Measurements from ENCODE around the gene GSTO1. TPM values are rescaled to one million over a fixed set of nuclear protein-coding genes. Genes with fewer than 3 reads are reported as not detected.

Gene GSTO1
- total RNA-seq, 1 donor from 2014 or later, result 195 TPM

DNA sequence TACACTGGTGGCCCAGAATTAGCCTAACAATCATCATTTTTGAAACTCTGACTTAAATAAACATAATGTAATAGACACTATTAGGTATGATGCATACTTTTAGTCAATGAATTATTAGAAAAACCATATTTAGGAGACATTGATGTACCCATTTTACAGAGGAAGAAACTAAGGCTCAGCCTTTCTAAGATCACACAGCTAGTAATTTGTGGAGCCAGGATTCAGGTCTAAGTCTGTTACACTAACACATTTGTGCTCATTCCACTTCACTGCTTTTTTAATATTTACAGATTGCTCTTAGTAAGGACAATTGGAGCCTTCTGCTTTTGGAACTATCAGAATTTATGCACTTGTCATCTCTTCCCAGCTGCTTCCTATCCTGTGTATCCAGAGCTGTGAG lies 31.4 kb upstream of the GSTO1 start:
- DNase-seq (ENCODE audit: low read depth), result no peak
- no peak overlapping the region for H3K4me3 ChIP-seq (ENCODE audit: low read depth, low read length)
- no peak for TF ChIP-seq CTCF (conservative IDR thresholded peaks at IDR 0.05; ENCODE audit: low read depth, low read length)

- no peak for TF ChIP-seq CTCF (conservative IDR thresholded peaks at IDR 0.05; ENCODE audit: low read depth, low read length)
- DNase-seq (ENCODE audit: low read depth), result no peak
- no peak overlapping the region for H3K4me3 ChIP-seq (ENCODE audit: low read depth, low read length)
Observed at GRCh38 chr10:104230490-104230889, 24.2 kb upstream of the GSTO1 start.

- peak within 1 kb of the TSS; percentile 86 for H3K4me3 ChIP-seq (ENCODE audit: low read depth, low read length)
- no peak for TF ChIP-seq CTCF (conservative IDR thresholded peaks at IDR 0.05; ENCODE audit: low read depth, low read length)
Observed at GRCh38 chr10:104231784-104232612, 22.7 kb upstream of the GSTO1 start, which contains the start of gene CFAP43. CFAP43 (minus strand) TSS chr10:104232364; CDS start chr10:104232246, 118 bp downstream.

DNA sequence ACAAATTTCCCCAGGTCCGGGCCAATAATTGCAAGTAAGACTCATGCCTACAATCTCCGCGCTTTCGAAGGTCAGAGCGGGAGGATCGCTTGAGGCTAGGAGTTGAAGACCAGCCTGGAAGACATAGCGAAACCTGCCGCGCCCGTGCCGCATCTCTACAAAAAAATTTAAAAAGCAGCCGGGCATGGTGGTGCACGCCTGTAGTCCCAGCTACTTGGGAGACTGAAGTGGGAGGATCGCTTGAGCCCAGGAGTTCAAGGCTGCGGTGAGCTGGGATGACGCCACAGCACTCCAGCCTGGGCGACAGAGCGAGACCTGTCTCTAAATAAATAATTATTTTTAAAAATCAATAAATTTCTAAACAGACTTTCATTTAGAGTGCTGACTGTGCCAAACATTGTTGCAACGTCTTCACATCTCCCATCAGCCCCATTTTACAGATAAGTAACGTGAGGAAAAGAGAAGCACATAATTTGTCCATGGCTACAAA lies 22.0 kb upstream of the GSTO1 start:
- no peak for DNase-seq (ENCODE audit: low read depth)

More at GRCh38 chr10:104231784-104232612, 22.7 kb upstream of the GSTO1 start, which contains the start of gene CFAP43:
- DNase-seq (ENCODE audit: low read depth), result peak; percentile 42

GRCh38 chr10:104233817-104234216 lies 20.9 kb upstream of the GSTO1 start:
- no peak for DNase-seq (ENCODE audit: low read depth)
- TF ChIP-seq CTCF (conservative IDR thresholded peaks at IDR 0.05; ENCODE audit: low read depth, low read length), result no peak

More for the DNA sequence above, 22.0 kb upstream of the GSTO1 start:
- TF ChIP-seq CTCF (conservative IDR thresholded peaks at IDR 0.05; ENCODE audit: low read depth, low read length), result no peak
- H3K4me3 ChIP-seq (ENCODE audit: low read depth, low read length), result peak overlapping the region; percentile 86

GRCh38 chr10:104234934-104235333 lies 19.8 kb upstream of the GSTO1 start:
- H3K4me3 ChIP-seq (ENCODE audit: low read depth, low read length), result no peak overlapping the region
- DNase-seq (ENCODE audit: low read depth), result no peak
- no peak for TF ChIP-seq CTCF (conservative IDR thresholded peaks at IDR 0.05; ENCODE audit: low read depth, low read length)

More at GRCh38 chr10:104233817-104234216, 20.9 kb upstream of the GSTO1 start:
- no peak overlapping the region for H3K4me3 ChIP-seq (ENCODE audit: low read depth, low read length)
